ENCODE data around the gene PTPRU. TPM values are rescaled to one million over a fixed set of nuclear protein-coding genes. Genes with fewer than 3 reads are reported as not detected.

The PTPRU gene
- total and polyA plus RNA-seq, 2 of the 8 experiments (the other 6 are each of a cell fraction or from before 2014, with no cell fraction given): 33.8 to 41.8 TPM

DNA sequence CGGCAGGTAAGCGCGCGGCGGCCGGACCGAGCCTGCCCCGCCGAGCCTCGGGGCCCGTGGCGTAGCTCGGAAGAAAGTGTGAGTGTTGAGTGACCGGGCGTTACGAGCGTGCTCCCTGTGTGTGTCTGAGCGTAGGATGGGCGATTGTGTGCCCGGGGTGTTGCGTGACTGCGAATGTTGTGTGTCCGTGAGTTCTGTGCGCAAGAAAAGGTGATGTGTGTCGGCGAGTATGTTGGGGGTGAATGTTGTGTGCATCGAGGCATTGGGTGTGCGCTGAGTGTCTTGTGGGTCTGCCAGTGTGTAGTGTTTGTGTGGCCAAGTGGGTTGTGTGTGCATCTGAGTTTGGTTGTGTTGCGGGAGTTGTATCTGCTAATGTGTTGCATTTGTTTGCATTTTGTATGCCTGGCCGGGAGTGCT, 398 bp downstream of the PTPRU start (continued):
- TF ChIP-seq SIN3A (conservative IDR thresholded peaks at IDR 0.05 in 1 of 2, IDR thresholded peaks at IDR 0.05 in 1 of 2; ENCODE audit: low read depth in 1 of 2, low read length in 2 of 2) (no peak), NANOG (IDR thresholded peaks at IDR 0.05; ENCODE audit: insufficient read depth, low read depth, low read length, poor library complexity, severe bottlenecking) (no peak), GTF2F1 (IDR thresholded peaks at IDR 0.05; ENCODE audit: borderline replicate concordance, low read depth, low read length) (no peak), SRF (IDR thresholded peaks at IDR 0.05; ENCODE audit: low read depth, low read length) (no peak), FOSL1 (IDR thresholded peaks at IDR 0.05; ENCODE audit: insufficient read depth, low read depth, low read length) (no peak), CBX8 (IDR thresholded peaks at IDR 0.05; ENCODE audit: borderline replicate concordance, low read depth, low read length) (no peak), ASH2L (IDR thresholded peaks at IDR 0.05; ENCODE audit: low read length) (peak; percentile 38), TCF12 (IDR thresholded peaks at IDR 0.05; ENCODE audit: low read depth, low read length) (no peak), CTBP2 (IDR thresholded peaks at IDR 0.05; ENCODE audit: borderline replicate concordance, insufficient read depth, insufficient read length, low read length) (peak; percentile 13), SP2 (IDR thresholded peaks at IDR 0.05; ENCODE audit: low read length) (no peak), KDM4A (IDR thresholded peaks at IDR 0.05; ENCODE audit: low read depth, low read length, severe bottlenecking) (peak; percentile 67), BRCA1 (IDR thresholded peaks at IDR 0.05; ENCODE audit: low read depth, low read length) (no peak), JUND (IDR thresholded peaks at IDR 0.05; ENCODE audit: low read length) (no peak), MAFK (IDR thresholded peaks at IDR 0.05; ENCODE audit: low read depth, low read length) (no peak)
- TF ChIP-seq, protein P1, sequence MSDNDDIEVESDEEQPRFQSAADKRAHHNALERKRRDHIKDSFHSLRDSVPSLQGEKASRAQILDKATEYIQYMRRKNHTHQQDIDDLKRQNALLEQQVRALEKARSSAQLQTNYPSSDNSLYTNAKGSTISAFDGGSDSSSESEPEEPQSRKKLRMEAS (IDR thresholded peaks at IDR 0.05): peak; percentile 37; the same call in 1 of the 2 replicates

All from H1 (cell line).